ENCODE results near the gene PEDS1. TPM values are rescaled to one million over a fixed set of nuclear protein-coding genes. Genes with fewer than 3 reads are reported as not detected.

Gene PEDS1
- total and polyA plus RNA-seq, 2 of the 13 experiments (the other 11 are each of a cell fraction or from before 2014, with no cell fraction given): 30.5 to 93.9 TPM

GRCh38 chr20:50152394-50153152 is 950 bp downstream of the PEDS1 start (continued):
- TF ChIP-seq ZNF407 (CRISPR knock-in tag; IDR thresholded peaks at IDR 0.05; ENCODE audit: not compliant biosample characterization) (peak; percentile 5), KLF13 (CRISPR knock-in tag; IDR thresholded peaks at IDR 0.05) (0 out of 2 replicates have a peak, but pooled peaks have one; percentile 60), SSRP1 (CRISPR knock-in tag; IDR thresholded peaks at IDR 0.05) (no peak), ZBTB40 (IDR thresholded peaks at IDR 0.05) (no peak), ZBTB40 (CRISPR knock-in tag; IDR thresholded peaks at IDR 0.05) (0 out of 2 replicates have a peak, but pooled peaks have one; percentile 5), ZNF691 (CRISPR knock-in tag; IDR thresholded peaks at IDR 0.05; ENCODE audit: borderline replicate concordance, low read depth) (0 out of 2 replicates have a peak, but pooled peaks have one; percentile 36)

Measured in HepG2 (cell line).